Fibroblast of peridontal ligament (primary cell): ENCODE data around the gene CKS1B.

Source experiments
- DNase-seq: peaks from one replicate; pipeline ENCODE4 v3.0.0-alpha.2; 2010; ENCODE audit errors: extremely low read depth

The CKS1B gene

DNA sequence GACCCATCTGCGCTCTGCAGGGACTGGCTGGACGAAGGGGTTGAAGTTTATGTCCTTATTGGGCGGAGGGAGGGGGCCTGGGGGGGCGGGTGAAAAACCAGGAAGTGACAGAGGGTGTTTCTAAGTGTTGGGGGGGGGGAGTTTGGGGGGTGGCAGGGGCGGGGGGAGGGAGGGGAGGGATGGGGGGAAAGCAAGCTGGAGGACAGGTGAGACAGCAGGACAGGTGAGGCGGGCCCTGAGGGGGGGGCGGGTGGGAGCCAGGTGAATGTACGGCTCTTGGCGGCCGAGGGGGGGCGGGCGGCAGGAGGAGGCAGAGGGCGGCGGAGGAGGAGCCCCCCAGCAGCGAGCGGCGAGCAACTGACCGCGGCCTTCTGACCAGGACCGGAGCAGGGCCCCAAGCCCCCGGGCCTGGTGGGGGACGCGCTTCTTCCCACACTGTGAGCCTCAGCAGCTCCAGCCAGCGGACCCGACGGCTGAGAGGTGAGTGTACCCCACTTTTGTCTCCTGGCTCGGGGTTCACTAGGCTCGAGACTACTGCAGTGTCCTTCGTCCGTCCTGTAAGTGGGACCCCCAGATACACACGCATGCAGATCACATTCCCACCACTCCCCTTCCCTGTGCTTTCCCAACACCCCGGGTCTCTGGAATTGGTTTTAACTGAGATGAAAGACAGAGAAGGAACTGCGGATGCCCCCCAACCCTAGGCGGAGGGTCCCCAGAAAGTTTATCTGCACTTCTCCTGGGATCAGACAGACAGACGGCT, 28.2 kb downstream of the CKS1B start, which contains the start of gene ZBTB7B:
TSS of gene ZBTB7B (plus strand) at position 339 of the 763 bp plus-strand sequence. CDS start 11,859 bp downstream, outside the sequence.
- peak; percentile 25 for DNase-seq

DNA sequence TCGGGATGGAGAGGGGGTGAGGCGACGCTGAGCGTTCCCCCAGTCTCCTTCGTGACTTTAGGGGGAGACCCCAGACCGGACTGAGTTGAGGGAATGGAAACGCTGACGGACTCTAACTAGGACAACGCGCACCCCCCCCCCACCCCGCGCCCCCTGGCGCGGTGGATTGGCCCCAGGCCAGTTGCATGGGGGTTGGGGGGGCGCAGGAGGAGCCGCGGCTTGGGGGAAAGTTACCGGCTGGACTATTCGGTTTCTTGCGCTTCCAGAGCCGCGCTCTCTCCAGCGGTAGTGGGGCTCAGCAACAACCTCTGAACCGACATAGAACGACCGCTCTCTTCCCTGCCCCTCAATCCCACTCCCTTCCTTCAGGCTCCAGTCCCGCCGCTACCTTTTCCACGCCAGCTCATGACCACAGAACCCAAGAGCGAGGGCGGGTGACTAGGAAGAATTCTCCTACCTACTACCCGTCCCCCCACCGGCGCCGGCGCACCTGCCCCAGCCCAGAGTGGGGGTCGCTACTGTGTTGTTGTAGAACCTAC, 28.8 kb downstream of the CKS1B start:
- peak; percentile 5 for DNase-seq

DNA sequence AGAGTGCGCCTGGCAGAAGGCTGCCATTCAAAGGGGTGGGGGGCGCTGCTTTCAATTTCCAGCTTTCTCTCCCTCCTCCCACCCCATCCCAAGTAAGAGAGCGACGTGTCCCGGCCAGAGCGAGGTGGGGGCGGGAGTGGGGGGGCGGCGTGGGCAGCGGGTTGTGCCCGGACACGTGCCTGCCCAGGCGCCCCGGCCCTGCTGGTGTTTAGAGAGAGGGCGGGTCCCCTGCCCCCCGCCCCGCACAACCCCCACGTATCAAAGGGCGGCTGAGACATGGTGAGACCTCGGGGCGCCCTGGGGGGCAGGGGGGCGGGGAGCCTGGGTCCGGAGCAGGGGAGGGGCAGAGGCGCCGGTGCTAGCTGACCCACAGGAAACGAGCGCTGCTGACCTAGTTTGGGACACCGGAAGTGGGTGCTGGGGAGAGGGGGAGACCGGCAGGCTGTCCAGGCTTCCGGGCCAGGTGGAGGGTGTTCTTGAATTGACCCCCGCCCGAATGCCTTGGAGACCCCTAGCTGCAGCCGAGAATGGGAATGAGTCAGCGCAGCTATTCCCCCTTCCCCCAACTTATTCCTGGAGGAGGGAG, 29.4 kb downstream of the CKS1B start:
- peak; percentile 25 for DNase-seq

DNA sequence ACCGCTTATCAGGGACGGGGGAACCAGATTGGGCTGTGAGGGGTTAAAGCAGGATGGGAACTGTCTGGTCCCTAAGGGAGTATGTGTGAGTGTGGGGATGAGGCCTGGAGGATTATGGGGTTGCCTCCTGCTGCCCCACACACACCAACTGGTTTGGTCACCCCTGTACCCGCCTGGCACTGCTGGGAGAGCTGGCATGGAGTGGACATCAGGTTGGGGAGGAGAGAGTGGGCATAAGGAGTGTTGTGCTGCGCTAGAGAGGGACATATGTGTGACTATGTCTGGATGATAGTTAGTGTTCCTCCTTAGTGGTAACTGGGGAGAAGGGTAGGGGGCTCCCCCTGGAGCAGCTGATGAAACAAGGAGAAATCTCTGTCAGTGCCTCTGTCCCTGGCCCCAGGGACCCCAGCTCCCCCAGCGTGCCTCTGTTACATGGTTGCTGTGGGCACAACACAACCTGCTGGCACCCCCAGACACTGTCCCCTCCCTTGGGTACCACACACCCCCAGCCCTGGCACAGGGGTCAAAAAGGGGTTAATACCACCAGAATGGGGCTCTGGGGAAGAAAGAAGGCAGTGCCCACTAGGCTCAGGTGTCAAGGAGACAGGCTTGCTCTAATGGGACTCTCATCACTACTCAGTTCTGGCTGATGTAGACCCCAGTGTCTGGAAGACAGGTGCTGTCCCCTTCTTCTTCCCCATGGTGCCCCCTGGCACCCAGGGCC, 30.0 kb downstream of the CKS1B start:
- peak; percentile 10 for DNase-seq

DNA sequence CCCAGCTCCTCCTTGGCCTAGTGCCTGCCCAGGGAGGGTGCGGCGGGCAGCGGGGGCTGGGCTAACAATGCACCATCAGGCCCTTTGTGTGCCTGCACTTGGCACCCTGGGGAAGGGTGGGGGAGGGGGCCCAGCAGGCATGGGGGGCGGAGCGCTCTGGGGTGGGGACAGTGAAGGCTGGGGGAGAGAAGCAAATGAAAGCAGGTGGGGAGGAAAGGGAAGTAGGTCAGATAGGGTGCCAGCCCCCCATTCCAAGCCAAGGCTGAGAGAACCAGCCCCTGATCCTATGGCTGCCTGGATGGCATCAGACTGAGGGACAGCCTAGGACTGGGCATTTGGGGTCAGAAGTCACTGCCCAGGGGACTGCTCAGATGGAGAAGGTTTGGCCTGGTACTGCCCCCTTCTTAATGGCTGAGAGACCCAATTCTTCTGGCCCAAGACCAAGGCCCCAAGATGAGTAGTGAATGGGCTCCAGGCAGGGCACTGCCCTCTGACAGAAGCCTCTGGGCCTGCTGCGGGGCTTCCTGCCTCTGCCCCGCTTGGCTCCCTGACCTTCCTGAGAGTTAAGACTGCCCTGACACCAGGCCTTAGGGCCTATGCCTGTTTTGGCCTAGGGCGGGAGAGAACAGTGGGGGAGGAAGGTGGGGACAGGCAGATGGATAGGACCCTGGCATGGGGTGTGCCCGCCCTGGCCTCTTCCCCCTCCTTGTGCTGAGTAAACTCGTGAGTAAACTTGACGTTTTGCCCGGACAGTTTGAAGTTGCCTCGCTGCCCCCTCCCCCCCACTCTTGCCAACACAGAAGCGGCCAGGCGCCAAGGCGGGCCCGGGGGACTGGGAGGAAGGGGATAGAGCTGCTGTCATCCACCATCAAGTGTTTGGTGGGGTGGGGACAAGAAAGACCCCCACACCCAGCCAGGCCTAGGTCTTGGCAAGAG, 30.9 kb downstream of the CKS1B start:
- peak; percentile 35 for DNase-seq

DNA sequence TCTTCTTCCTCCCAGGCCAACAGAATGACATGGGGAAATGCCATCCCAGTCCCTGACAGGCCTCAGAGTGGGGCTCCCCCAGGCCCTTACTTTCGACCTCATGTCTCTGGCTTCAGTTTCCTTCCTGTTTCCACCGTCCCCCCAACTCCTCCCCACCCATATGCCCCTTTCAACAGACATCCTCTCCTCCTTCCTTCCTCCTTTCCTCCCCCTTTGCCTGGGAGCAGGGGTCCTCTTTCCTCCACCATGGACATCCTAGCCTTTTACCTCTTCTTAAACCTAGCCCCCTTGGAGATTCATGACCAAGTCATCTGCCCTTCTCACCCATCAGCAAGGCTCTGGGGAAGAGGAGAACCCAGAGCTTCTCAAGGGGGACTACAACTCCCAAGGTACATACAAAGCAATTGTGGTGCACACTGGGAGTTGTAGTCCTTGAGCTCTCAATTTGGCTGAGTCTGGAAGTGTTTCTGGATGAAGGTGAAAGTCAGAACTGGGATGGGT, 32.2 kb downstream of the CKS1B start:
- DNase-seq = peak; percentile 18

DNA sequence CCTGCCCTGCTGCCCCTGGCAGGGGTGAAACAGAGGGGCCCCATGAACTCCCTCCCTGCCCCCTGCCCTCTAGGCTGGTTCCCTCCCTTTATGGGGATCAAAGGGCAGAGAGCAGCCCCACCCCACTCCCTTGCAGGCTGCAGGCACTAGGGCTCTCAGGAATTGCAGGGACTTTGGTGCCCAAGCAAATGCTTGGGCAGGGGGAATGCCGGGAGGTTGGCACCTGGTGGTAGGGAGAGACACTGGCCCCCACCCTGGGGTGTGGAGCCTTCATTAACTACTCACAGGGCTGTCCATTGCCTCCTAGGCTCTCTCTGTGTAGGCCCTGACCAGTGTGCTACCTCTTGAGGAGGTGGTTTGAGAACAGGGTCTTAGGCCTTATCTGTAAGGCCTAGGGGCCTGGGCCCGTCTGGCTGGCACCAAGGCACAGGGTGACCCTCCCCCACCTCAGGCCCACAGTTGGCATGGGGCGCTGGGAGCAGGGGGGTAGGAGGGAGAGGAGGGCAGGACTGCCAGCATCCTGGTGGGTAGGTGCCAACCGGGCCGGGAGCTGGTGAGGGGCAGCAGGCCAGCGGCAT, 32.9 kb downstream of the CKS1B start:
- DNase-seq = no peak

DNA sequence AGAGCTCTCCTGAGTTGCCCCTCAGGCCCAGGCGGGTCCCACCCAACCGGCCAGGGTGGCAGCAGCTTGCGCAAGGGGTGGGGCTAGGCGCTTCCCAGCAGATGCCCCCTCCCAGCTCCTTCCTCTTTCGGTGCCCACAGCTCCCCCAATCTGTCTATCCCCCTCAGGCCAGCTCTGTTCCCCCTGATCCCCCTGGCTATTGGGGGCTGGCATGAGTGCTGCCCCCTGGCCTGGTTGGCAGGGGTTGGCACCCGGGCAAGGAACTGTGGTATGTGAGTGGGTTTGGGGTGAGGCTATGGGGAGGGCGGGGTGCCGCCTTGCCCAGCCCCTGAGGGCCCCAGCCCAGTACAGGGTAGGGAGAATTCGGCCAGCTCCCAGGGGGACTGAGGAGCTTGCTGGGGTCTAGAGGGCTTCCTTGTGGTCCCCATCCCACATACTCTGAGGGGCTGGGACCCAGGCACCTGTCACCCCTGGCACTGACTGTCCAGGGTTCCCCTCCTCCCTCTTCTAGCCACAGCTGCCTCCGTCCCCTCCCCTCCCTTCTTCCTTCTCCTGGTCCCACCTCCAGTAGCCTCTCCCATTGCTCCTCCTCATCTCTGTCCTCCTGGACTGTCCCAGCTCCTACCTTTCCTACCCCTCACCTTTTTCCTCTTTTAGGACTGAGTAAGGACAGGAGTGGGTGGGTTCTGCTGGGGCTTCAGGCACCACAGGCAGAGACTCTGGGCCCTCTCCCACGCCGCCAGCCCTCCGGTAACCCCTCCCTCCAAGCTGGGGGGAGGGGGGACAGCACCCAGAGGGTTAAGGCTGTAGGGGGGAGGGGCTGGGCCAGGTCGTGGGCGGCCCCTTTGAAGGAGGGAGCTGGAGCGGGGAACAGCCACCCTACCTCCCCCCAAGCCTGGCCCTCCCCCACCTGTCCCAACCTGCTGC, 33.8 kb downstream of the CKS1B start:
- DNase-seq = no peak

DNA sequence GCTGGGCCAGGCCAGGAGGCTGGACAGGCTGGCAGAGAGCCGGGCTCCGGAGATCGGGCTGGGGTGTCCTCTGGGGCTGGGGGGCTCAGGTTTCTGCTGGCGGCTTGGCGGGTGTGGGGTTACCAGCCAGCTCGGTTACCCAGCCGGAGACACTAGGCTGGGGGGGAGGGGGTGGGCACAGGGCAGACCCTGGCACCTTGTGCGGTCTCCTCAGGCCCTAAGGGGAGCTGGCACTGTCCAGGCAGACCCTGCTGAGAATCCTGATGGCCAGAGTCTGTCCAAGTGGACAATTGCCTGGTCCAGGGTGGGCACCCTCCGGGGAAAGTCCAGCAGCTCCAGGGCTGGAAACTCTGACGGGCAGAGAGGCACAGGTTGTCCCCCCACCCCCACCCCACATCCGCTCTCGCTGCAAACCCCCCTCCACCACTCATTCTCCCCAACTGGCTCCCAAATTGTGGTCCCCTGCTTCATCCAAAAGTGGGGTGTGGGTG, 34.8 kb downstream of the CKS1B start:
- DNase-seq = no peak

DNA sequence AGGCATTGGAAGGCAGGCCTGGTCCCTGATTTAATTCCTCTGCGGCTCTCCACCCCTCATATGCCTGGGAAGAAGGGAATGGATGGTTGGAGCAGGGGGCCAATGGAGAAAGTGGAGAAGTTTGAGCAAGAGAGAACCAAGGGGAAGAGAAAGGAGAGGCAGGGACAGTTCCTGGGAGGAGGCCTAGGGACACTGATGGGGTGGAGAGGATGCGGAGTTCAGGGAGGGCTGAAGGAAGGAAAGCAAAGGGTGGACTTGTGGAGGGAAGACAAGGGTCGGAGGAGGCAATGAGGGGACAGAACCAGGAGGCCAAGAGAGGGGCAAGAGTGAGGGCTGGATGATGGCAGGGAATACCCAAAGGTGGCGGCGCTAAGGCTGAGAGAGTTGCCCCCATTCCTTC, 35.3 kb downstream of the CKS1B start:
- DNase-seq = no peak

DNA sequence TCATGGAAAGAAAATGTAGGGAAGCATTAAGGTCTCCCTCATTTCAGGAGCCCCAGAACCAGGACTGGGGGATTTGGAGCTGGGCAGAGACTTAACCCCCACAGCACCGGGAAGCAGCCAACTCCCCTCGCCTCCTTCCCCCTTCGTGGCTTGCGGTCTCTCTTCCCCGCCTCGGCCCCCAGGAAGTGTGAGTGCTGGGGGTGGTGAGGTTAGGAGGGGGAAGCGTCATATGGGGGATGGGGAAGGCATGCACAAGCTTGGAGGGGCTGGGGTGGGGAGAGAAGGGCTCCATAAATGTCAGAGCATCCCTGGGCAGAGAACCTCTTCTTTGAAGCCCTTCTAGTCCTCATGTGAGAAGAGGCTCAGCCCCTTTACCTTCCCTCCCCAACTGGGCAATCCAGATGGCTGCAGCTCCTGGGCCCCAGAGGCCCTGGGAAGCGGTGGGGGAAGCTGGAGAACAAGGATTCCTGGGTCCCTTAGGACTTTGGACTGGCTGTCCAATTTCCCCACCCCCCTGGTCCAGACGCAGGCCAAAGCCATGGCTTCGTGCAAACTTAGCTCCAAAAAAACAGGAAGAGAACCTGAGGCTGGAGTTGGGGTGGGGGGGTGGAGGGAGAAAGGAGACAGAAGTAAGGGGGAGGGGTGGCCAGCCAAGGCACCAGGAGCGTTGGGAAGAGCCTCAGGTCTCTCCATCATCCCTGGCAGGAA, 35.9 kb downstream of the CKS1B start:
- no peak for DNase-seq

DNA sequence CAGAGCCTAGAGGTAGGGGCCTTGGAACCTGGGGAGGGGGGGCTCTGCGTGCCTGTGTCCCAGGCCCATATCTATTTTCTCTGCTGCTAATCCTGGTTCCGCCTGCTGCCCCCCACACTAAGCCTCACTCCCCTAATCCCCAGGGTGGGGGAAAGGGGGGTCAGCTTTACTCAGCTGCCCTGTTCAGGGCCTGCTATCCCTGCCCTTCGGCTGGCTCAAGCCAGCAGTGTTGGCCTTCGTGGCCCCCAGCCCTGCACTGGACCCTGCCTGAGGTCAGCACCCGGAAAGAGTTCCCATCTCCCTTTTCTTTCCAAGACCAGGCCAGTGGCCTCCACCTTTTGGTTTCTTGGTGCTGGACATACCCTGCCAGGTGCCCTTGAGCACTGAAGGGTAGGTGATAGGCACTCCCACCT, 36.5 kb downstream of the CKS1B start:
- DNase-seq = no peak

DNA sequence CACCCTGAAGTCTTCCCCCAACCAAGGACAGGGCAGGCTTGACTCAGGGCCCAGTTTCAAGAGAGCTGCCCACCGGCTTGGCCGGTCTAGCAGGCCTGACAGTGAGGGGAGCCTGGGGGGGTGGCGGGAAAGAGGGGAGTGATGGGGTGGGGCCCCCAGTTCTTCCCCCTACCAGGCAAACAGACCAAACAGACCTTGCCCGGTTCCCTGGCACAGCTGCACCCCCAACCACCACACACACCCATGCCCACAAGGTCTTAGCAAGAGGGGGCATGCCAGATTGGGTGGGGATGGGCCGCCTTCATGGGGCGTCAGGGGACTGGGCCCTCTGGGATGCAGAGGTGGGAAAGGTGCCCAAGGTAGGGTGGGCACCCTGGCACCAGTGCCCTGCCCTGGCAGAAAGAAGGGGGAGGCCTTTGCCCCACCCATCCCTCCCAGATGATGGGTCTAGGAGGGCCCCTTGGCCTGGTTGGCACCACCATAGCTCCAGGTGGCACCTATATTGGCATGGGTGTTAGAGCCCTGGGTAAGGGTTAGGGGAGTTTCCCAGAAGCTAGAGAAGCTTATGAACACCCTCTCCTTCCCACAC, 37.0 kb downstream of the CKS1B start:
- DNase-seq = no peak

DNA sequence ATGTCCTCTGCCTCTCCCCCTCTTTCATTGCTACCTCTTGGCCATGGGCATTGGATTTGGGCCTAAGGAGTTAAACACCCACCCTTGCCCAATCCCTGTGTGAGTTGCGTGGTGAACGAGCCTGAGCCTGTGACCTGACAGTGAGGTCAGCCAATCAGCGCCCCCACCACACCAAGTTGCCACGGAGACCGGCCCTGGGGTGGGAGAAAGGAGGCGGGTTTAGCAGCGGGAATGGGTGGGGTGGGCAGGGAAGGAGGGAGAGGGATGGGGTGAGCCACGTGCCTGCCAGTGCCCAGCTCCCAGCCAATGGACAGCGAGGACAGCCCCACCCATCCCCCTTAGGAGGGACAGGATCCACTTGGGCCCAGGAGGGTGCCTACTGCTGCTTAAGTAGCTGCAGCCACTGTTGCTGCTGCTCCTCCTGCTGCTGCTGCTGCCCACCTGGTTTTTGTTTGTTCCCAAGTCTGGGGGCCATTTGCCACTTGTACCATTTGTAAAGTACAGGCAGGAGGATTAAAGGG, 37.6 kb downstream of the CKS1B start:
- peak; percentile 63 for DNase-seq

DNA sequence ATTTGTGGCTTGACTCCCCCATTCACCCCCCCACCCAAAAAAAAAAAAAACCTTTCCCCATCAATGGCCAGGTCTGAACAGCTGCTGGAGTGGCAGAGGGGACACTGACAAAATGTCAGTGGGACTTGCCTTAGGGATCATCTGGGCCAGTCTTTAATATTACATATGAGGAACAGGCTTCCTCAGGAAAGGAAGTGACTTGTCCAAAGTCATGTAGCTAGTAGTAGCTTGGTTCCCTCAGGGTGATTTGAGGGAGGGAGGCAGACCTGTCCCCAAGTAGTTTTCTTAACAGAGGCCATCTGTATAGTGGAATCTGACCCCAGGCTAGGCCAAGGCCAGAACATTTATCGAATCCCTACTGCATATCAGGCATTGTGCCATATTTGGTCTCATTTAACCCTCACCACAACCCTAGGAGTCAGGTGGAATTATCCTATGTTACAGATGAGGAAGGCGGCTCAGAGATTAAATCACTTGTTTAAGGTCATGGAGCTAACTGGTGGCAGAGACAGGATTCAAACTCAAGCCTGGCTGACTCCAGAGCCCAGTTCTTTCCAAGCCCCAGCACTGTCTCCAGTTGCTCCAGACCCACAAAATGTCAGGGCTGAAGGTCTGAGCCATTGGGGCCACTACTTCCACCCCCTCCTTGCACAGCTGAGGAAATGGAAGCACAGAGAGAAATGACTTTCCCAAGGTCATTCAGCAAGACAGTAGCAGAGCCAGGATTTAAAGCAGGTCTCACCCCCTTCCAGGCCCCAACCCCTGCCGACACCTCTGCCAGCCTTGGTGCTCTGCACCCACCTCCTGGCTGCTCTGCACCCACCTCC, 38.5 kb downstream of the CKS1B start:
- DNase-seq = no peak

DNA sequence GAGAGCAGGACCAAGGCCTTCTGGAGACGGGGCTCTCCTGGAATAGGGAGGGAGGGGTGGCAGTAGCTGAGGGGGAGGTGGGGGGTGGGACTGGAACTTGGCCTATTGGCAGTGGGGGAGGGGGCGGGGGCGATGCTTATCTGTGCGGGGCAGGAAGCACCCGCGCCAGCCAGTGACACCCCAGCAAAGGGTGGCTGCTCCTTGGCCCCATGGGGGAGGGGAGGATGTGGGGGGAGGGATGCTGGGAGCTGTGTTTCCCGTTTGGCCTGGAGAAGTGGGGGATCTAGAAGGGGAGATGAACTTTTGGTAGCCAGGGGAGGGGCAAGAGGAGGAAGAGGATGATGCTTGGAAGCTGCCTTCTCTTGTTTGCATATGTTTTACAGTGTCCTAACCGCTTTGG, 39.2 kb downstream of the CKS1B start:
- DNase-seq = no peak

DNA sequence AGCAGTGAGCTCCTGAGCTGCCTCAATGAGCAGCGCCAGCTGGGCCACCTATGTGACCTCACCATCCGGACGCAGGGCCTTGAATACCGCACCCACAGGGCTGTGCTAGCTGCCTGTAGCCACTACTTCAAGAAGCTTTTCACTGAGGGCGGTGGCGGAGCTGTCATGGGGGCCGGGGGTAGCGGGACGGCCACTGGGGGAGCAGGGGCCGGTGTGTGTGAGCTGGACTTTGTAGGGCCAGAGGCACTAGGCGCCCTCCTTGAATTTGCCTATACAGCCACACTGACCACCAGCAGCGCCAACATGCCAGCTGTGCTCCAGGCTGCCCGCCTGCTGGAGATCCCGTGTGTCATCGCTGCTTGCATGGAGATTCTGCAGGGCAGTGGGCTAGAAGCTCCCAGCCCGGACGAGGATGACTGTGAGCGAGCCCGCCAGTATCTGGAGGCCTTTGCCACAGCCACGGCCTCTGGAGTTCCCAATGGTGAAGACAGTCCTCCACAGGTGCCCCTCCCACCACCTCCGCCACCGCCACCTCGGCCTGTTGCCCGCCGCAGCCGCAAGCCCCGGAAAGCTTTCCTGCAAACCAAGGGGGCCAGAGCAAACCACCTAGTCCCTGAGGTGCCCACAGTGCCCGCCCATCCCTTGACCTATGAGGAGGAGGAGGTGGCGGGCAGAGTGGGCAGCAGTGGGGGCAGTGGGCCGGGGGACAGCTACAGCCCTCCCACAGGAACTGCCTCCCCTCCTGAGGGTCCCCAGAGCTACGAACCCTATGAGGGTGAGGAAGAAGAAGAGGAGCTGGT, 40.4 kb downstream of the CKS1B start:
- no peak for DNase-seq
